ENCODE measurements around the gene TRABD.

The TRABD gene

GRCh38 chr22:50175921-50176849 lies 9.5 kb upstream of the TRABD start:
- Mint-ChIP-seq H3K36me3 (ENCODE audit: low read depth) (no peaks in the 10 kb centered on the region), H3K9me3 (no peaks in the 10 kb centered on the region), H3K27ac (no peak overlapping the region), H3K4me1 (ENCODE audit: low read depth) (peaks cover 2% of the 10 kb centered on the region), H3K27me3 (ENCODE audit: low read depth) (peaks cover 5% of the 10 kb centered on the region), H3K4me3 (no peak overlapping the region)
- no peak for DNase-seq (ENCODE audit: low spot score)

DNA sequence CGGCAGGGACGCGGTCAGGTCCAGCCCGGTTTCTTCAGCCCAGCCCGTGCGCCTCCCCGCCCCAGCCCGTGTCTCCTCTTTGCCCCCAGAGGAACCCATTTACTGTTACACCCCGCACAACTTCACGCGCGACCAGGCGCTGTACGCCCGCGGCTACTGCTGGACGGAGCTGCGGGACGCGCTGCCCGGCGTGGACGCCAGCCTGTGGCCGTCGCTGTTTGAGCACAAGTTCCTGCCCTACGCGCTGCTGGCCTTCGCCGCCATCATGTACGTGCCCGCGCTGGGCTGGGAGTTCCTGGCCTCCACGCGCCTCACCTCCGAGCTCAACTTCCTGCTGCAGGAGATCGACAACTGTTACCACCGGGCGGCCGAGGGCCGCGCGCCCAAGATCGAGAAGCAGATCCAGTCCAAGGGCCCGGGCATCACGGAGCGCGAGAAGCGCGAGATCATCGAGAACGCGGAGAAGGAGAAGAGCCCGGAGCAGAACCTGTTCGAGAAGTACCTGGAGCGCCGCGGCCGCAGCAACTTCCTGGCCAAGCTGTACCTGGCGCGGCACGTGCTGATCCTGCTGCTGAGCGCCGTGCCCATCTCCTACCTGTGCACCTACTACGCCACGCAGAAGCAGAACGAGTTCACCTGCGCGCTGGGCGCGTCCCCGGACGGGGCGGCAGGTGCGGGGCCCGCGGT lies 8.7 kb upstream of the TRABD start:
- Mint-ChIP-seq H3K27ac (no peak overlapping the region), H3K4me3 (no peak overlapping the region)
- DNase-seq (ENCODE audit: low spot score): no peak

DNA sequence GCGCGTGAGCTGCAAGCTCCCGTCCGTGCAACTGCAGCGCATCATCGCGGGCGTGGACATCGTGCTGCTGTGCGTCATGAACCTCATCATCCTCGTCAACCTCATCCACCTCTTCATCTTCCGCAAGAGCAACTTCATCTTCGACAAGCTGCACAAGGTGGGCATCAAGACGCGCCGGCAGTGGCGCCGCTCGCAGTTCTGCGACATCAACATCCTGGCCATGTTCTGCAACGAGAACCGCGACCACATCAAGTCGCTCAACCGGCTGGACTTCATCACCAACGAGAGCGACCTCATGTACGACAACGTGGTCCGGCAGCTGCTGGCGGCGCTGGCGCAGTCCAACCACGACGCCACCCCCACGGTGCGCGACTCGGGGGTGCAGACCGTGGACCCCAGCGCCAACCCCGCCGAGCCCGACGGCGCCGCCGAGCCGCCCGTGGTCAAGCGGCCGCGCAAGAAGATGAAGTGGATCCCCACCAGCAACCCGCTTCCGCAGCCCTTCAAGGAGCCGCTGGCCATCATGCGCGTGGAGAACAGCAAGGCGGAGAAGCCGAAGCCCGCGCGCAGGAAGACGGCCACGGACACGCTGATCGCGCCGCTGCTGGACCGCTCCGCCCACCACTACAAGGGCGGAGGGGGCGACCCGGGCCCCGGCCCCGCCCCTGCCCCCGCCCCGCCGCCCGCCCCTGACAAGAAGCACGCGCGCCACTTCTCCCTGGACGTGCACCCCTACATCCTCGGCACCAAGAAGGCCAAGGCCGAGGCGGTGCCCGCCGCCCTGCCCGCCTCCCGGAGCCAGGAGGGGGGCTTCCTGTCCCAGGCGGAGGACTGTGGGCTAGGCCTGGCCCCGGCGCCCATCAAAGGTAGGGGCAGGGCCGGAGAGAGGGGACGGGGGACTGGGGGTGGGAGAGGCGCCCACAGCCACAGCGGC lies 7.9 kb upstream of the TRABD start:
- Mint-ChIP-seq H3K4me3 (no peak overlapping the region), H3K9me3 (no peaks in the 10 kb centered on the region), H3K27ac (no peak overlapping the region), H3K27me3 (ENCODE audit: low read depth) (no peaks in the 10 kb centered on the region), H3K36me3 (ENCODE audit: low read depth) (no peaks in the 10 kb centered on the region), H3K4me1 (ENCODE audit: low read depth) (peaks cover 2% of the 10 kb centered on the region)
- no peak for DNase-seq (ENCODE audit: low spot score)

More for the DNA sequence above, 8.7 kb upstream of the TRABD start:
- Mint-ChIP-seq H3K27me3 (ENCODE audit: low read depth) (peaks cover 5% of the 10 kb centered on the region), H3K9me3 (no peaks in the 10 kb centered on the region), H3K4me1 (ENCODE audit: low read depth) (peaks cover 2% of the 10 kb centered on the region), H3K36me3 (ENCODE audit: low read depth) (no peaks in the 10 kb centered on the region)

DNA sequence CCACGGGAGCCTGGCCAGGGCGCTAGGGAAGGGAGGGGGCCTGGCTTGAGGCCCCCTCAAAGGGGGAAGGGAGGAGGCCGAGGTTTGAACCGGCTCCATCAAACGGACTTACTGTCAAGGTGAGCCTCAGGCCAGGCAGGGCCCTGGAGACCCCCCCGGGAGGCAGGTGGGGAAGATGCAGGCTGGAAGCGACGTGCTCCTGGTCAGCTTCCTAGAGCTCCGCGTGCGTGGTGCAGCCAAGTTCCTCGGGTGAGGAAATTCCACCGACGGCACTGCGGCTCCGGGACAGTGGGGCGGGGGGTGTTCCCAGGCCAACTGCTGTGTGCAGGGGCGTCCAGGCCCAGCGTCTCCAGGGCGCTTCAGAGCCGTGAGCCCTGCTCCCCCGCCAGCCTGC lies 7.2 kb upstream of the TRABD start:
- Mint-ChIP-seq H3K4me3 (no peak overlapping the region), H3K27me3 (ENCODE audit: low read depth) (no peaks in the 10 kb centered on the region), H3K27ac (no peak overlapping the region)

DNA sequence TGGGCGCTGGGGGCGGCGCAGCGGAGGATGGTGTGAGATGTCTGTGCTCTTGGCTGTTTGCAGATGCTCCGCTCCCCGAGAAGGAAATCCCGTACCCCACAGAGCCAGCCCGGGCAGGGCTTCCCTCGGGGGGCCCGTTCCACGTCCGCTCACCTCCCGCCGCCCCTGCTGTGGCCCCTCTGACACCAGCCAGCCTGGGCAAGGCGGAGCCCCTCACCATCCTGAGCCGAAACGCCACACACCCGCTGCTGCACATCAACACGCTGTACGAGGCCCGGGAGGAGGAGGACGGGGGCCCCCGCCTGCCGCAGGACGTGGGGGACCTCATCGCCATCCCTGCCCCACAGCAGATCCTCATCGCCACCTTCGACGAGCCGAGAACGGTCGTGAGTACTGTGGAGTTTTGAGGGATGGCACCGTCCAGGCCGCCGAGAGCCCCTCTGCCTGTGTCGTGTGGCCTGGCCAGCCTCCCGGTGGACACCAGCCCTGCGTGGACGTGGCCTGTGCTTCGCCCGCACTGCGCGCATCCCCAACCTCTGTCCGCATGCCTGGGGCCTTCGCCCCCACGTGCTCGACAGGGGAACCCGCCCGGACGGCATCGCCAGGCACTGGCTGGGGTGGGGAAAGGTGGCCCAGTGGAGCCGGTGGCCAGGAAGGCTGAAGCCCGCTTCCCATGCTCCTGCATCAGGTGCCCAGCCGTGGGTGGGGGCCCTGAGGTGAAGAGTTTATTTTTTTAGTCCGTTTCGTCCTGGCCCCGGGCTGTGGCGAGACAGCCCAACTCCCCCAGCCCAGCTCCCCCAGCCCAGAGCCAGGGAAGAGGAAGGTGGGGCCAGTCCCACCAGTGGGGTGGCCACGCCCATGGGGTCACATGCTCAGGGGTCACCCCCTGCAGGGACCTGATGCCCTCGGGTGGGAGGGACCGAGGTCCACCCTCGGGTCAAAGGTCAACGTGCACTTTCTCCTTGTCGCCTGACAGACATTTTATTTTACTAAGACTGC lies 6.5 kb upstream of the TRABD start:
- no peak for DNase-seq (ENCODE audit: low spot score)
- no peaks in the 10 kb centered on the region for H3K9me3 Mint-ChIP-seq
- no peak overlapping the region for H3K4me3 Mint-ChIP-seq
- H3K4me1 Mint-ChIP-seq (ENCODE audit: low read depth): peaks cover 3% of the 10 kb centered on the region
- H3K27me3 Mint-ChIP-seq (ENCODE audit: low read depth): no peaks in the 10 kb centered on the region
- H3K36me3 Mint-ChIP-seq (ENCODE audit: low read depth): no peaks in the 10 kb centered on the region
- H3K27ac Mint-ChIP-seq: no peak overlapping the region

More for the DNA sequence above, 7.2 kb upstream of the TRABD start:
- no peak for DNase-seq (ENCODE audit: low spot score)
- H3K4me1 Mint-ChIP-seq (ENCODE audit: low read depth): peaks cover 2% of the 10 kb centered on the region
- H3K9me3 Mint-ChIP-seq: no peaks in the 10 kb centered on the region
- H3K36me3 Mint-ChIP-seq (ENCODE audit: low read depth): no peaks in the 10 kb centered on the region

DNA sequence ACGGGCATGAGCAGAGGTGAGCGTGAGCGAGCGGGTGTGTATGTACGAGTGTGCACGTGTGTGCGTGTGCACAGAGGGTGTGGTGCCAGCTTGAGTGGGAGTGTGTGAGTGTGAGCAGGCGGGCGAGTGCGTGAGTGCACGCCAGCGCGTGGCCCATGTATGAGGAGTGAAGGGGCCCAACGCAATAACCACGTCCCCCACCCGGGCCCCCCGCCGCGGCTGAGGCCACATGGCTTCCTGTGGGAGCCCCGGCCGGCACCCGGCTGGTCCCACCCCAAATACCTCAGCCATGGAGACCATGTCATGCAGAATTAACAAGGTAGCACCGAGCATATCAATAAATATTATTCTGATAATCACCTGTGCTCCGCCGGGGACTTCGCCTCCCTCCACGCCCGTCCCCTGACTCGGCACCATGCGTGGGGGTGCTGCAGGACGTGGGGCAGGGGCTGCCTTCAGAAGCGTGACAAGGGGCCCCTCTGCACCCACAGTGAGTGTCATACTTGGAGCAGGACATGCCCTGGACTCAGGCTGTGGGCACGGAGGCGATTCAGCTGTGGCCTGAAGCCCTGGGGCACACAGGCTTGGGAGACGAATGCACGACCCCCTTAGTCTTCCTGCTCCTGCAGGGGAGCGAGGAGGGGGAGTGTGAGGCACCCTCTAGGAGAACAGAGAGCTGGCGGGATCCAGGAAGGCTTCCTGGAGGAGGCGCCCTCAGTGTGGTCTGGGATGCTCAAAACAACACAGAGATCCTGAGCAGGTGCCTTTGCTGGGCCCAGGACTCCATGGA lies 5.6 kb upstream of the TRABD start:
- Mint-ChIP-seq H3K27me3 (ENCODE audit: low read depth) (peaks cover 2% of the 10 kb centered on the region), H3K27ac (no peak overlapping the region), H3K9me3 (no peaks in the 10 kb centered on the region), H3K36me3 (ENCODE audit: low read depth) (no peaks in the 10 kb centered on the region), H3K4me3 (no peak overlapping the region), H3K4me1 (ENCODE audit: low read depth) (peaks cover 7% of the 10 kb centered on the region)
- DNase-seq (ENCODE audit: low spot score): no peak

DNA sequence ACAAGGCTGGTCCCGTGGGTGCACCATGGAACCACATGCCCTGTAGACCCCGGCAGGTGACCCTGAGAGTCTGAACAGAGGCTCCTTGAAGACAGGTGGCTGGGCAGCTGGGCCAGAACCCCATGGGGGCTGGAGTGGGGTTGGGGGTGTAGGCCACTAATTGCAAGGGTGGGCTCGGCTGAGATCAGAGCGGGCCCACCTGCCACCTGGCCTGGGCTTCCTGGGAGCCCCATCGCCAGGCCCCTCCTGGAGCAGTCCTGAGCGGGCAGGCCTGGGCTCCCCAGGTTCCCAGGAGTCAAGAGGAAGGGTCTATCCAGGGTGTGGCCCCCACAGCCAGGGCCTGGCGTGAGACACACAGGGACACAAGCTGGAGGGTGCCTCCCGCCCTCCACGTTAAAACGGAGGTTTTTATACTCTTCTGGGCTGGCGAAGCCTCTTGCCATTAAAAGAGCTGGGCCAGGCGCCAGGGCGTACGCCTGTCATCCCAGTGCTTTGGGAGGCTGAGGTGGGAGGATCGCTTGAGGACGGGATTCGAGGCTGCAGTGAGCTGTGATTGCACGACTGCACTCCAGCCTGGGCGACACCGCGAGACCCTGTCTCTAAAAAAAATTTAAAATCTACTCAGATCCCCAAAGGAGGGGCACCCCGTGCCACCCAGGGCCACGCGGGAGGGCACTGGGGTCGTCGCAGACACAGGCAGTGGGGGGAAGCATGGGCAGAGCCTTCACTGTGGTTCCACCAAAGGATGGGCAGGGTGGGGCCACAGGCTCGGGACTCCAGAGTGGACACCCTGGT lies 4.8 kb upstream of the TRABD start:
- no peak for DNase-seq (ENCODE audit: low spot score)
- no peaks in the 10 kb centered on the region for H3K9me3 Mint-ChIP-seq
- peaks cover 9% of the 10 kb centered on the region for H3K4me1 Mint-ChIP-seq (ENCODE audit: low read depth)
- H3K36me3 Mint-ChIP-seq (ENCODE audit: low read depth): no peaks in the 10 kb centered on the region
- no peak overlapping the region for H3K27ac Mint-ChIP-seq
- H3K4me3 Mint-ChIP-seq: no peak overlapping the region
- peaks cover 2% of the 10 kb centered on the region for H3K27me3 Mint-ChIP-seq (ENCODE audit: low read depth)

DNA sequence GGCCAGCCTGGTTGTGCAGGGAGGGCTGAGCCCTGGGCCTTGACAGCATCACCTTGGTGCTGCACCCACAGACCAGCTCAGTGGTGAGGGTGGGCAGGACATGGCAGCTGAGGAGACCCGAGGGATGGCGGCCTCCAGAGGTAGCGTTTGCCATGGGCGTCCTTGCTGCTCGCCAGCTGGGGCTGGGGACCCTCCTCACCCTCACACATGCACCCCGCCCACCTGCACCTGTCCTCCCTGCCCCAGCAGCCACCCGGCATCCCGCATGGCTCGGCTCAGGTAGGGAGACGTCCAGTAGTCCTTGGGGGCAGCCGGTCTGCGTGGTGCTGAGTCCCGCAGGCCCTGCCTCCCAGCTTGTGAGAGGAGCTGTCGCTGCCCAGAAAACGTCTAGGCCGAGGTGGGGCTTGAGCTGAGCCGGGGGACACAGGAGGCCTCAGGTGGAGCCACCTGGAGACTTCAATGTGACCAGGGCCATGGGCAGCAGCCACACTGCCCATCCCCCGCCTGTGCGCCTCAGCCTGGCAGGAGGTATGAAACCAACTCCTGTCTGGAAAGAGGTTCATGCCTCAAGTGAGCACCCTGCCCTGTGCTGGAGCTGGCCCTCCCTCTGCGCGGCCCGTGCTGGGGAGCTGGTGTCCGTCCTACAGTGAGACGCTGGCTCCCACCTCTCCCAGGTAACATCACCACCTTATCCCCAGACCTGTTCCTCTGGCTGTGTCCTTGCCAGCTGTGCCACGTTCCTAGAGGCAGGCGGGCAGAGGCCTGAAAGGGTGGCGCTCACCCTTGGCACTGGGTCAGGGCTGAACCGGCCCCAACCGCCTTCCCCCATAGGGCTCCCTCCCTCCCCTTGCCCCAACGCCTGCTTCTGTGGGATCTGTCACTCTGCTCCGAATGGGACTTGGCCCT lies 3.3 kb upstream of the TRABD start:
- H3K27ac Mint-ChIP-seq: no peak overlapping the region
- H3K9me3 Mint-ChIP-seq: no peaks in the 10 kb centered on the region
- peaks cover 4% of the 10 kb centered on the region for H3K36me3 Mint-ChIP-seq (ENCODE audit: low read depth)
- DNase-seq (ENCODE audit: low spot score): no peak
- peaks cover 2% of the 10 kb centered on the region for H3K27me3 Mint-ChIP-seq (ENCODE audit: low read depth)
- peaks cover 11% of the 10 kb centered on the region for H3K4me1 Mint-ChIP-seq (ENCODE audit: low read depth)
- no peak overlapping the region for H3K4me3 Mint-ChIP-seq

DNA sequence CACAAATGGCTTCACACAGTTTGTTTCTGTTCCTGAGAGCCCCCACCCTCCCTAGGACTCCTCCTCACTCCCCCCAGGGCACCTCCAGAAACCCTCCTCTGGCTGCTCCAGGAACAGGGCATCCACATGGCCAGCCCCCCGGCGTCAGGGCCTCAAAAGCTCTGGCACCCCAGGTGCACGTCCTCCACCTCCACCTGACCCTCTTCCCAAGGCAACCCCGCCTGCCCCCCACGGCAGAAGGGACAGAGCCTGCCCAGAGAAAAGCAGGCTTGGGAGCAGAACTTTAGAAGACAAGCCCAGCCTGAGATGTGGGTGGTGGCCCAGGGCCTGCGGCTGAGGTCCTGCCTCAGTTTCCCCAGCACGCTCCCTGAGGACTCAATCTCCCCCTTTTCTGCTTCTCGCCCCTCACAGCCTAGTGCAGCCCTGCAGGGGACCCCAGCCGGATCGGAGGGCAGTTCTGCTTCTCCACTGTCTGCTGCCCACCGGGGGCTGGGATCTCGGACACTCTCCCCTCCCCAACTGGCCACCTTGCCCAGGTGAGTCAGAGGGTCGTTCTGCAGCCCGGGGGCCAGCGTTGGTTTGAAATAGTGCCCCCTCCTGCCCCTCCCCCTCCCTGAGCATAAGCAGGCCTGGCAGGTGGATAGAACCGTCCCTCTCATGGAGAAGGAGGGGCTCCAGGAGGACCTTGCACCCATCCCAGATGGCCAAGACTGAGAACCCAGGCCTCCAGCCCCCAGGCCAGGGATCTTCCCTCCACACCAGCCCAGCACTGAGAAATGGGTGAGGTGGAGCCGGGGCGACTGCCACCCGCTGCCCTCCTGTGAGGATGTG lies 2.4 kb upstream of the TRABD start:
- H3K4me3 Mint-ChIP-seq: peak overlapping the region; percentile 32
- no peak for DNase-seq (ENCODE audit: low spot score)
- peaks cover 2% of the 10 kb centered on the region for H3K27me3 Mint-ChIP-seq (ENCODE audit: low read depth)
- peaks cover 5% of the 10 kb centered on the region for H3K36me3 Mint-ChIP-seq (ENCODE audit: low read depth)
- no peak overlapping the region for H3K27ac Mint-ChIP-seq
- peaks cover 14% of the 10 kb centered on the region for H3K4me1 Mint-ChIP-seq (ENCODE audit: low read depth)
- no peaks in the 10 kb centered on the region for H3K9me3 Mint-ChIP-seq

GRCh38 chr22:50184004-50184901 lies 1.5 kb upstream of the TRABD start:
- H3K27ac Mint-ChIP-seq: no peak overlapping the region
- peaks cover 5% of the 10 kb centered on the region for H3K36me3 Mint-ChIP-seq (ENCODE audit: low read depth)
- no peak for DNase-seq (ENCODE audit: low spot score)
- peaks cover 18% of the 10 kb centered on the region for H3K4me1 Mint-ChIP-seq (ENCODE audit: low read depth)
- peaks cover 2% of the 10 kb centered on the region for H3K27me3 Mint-ChIP-seq (ENCODE audit: low read depth)
- H3K9me3 Mint-ChIP-seq: no peaks in the 10 kb centered on the region
- peak overlapping the region; percentile 64 for H3K4me3 Mint-ChIP-seq
